Loucy (cell line): Measurements from ENCODE around the gene NLGN4Y.

Experiments used
- H2AFZ ChIP-seq: fragments of 200-600 bp; sonication (generic); 2 replicates; pipeline ENCODE4 v1.6.0; 2016; ENCODE audit warnings: antibody characterized with exemption, mild to moderate bottlenecking, low read length, moderate library complexity
- H3F3A ChIP-seq: fragments of 200-600 bp; 2 replicates; pipeline ENCODE4 v1.6.0; 2016; ENCODE audit warnings: antibody characterized with exemption, low read depth, mild to moderate bottlenecking
- H3K27me3 ChIP-seq: fragments of 200-600 bp; sonication (generic); 2 replicates; pipeline ENCODE4 v1.6.1; 2014; ENCODE audit warnings: low read length, mild to moderate bottlenecking; ENCODE audit not compliant: insufficient read depth, poor library complexity, severe bottlenecking
- H3K36me3 ChIP-seq: fragments of 200-600 bp; sonication (generic); 2 replicates; pipeline ENCODE4 v1.6.1; 2016; ENCODE audit warnings: low read length; ENCODE audit not compliant: insufficient read depth
- H3K4me1 ChIP-seq: fragments of 200-600 bp; sonication (generic); 2 replicates; pipeline ENCODE4 v1.5.1; 2014; ENCODE audit warnings: low read length, mild to moderate bottlenecking; ENCODE audit not compliant: insufficient read depth, poor library complexity, severe bottlenecking
- H3K4me2 ChIP-seq: fragments of 200-600 bp; sonication (generic); 2 replicates; pipeline ENCODE4 v1.6.0; 2014; ENCODE audit warnings: antibody characterized with exemption, low read length, low read depth, mild to moderate bottlenecking; ENCODE audit not compliant: poor library complexity, severe bottlenecking
- H3K4me3 ChIP-seq: fragments of 200-600 bp; sonication (generic); 2 replicates; pipeline ENCODE4 v1.5.1; 2014; ENCODE audit warnings: low read length, mild to moderate bottlenecking, mixed read lengths; ENCODE audit not compliant: poor library complexity, severe bottlenecking
- H3K79me2 ChIP-seq: fragments of 200-600 bp; sonication (generic); 2 replicates; pipeline ENCODE4 v1.6.1; 2014; ENCODE audit warnings: low read length; ENCODE audit not compliant: insufficient read depth
- H3K9ac ChIP-seq: fragments of 200-600 bp; sonication (generic); 2 replicates; pipeline ENCODE4 v1.6.0; 2014; ENCODE audit warnings: mild to moderate bottlenecking, low read depth, low read length, moderate library complexity; ENCODE audit not compliant: poor library complexity, severe bottlenecking
- H3K9me2 ChIP-seq: fragments of 200-600 bp; sonication (generic); replicated peaks from 2 replicates; pipeline ENCODE4 v1.6.1; 2016; ENCODE audit warnings: low read depth, low read length, mixed read lengths
- H3K9me3 ChIP-seq: fragments of 200-600 bp; sonication (generic); 2 replicates; pipeline ENCODE4 v1.6.1; 2014; ENCODE audit warnings: mild to moderate bottlenecking, antibody characterized with exemption, low read length, low read depth; ENCODE audit not compliant: insufficient read depth
- H4K20me1 ChIP-seq: fragments of 200-600 bp; sonication (generic); 2 replicates; pipeline ENCODE4 v1.6.0; 2014; ENCODE audit warnings: antibody characterized with exemption, low read length, mild to moderate bottlenecking; ENCODE audit not compliant: insufficient read depth, poor library complexity, severe bottlenecking
- CTCF ChIP-seq: fragments of 200-600 bp; sonication (generic); conservative IDR thresholded peaks from 2 replicates; pipeline ENCODE4 v1.5.1; 2014; ENCODE audit warnings: mild to moderate bottlenecking, antibody characterized with exemption, low read length
- EZH2phosphoT487 ChIP-seq: fragments of 200-600 bp; IDR thresholded peaks from 2 replicates; pipeline ENCODE4 v1.6.1; 2018; ENCODE audit warnings: antibody characterized with exemption, mild to moderate bottlenecking, moderate library complexity, borderline replicate concordance

NLGN4Y gene

GRCh38 chrY:14524272-14525231, at the start of gene NLGN4Y:
NLGN4Y (plus strand) TSS chrY:14524529; CDS start chrY:14622120, 97,591 bp downstream.
- Histone ChIP-seq H3K4me3 (no peak within 1 kb of the TSS), H4K20me1 (no peaks in the 10 kb centered on the region), H3K4me2 (no peak within 1 kb of the TSS), H3F3A (no peaks in the 10 kb centered on the region), H2AFZ (no peak within 1 kb of the TSS), H3K27me3 (no peaks in the 10 kb centered on the region), H3K9me3 (no peaks in the 10 kb centered on the region), H3K79me2 (no peaks in the 10 kb centered on the region), H3K36me3 (no peaks in the 10 kb centered on the region), H3K4me1 (no peaks in the 10 kb centered on the region), H3K9ac (no peak within 1 kb of the TSS), H3K9me2 (no peaks in the 10 kb centered on the region)
- no peak for TF ChIP-seq CTCF
- no peak for TF ChIP-seq EZH2phosphoT487

GRCh38 chrY:14485935-14486334, 38.4 kb upstream of the NLGN4Y start:
- Histone ChIP-seq H3K9me3 (no peaks in the 10 kb centered on the region), H3K4me2 (no peak overlapping the region), H3F3A (no peaks in the 10 kb centered on the region), H3K79me2 (no peaks in the 10 kb centered on the region), H3K27me3 (no peaks in the 10 kb centered on the region), H3K9ac (no peak overlapping the region), H3K36me3 (no peaks in the 10 kb centered on the region), H4K20me1 (no peaks in the 10 kb centered on the region), H2AFZ (no peak overlapping the region), H3K4me3 (no peak overlapping the region), H3K4me1 (no peaks in the 10 kb centered on the region), H3K9me2 (no peaks in the 10 kb centered on the region)
- TF ChIP-seq CTCF: no peak
- no peak for TF ChIP-seq EZH2phosphoT487

- Histone ChIP-seq H3K4me3 (no peak overlapping the region), H2AFZ (no peak overlapping the region), H3K79me2 (no peaks in the 10 kb centered on the region), H3K4me1 (no peaks in the 10 kb centered on the region), H3K9me3 (no peaks in the 10 kb centered on the region), H3K4me2 (no peak overlapping the region), H3K36me3 (no peaks in the 10 kb centered on the region), H3F3A (no peaks in the 10 kb centered on the region), H3K27me3 (no peaks in the 10 kb centered on the region), H4K20me1 (no peaks in the 10 kb centered on the region), H3K9me2 (no peaks in the 10 kb centered on the region), H3K9ac (no peak overlapping the region)
- TF ChIP-seq EZH2phosphoT487 (no peak), CTCF (no peak)
Observed at GRCh38 chrY:14490226-14490625, 34.1 kb upstream of the NLGN4Y start.
